ENCODE measurements around the gene TMC7.

The TMC7 gene

GRCh38 chr16:19092653-19093410, 109.1 kb downstream of the TMC7 start:
- no peak for DNase-seq

- no peak for DNase-seq
Measured at GRCh38 chr16:19093631-19094541, 110.2 kb downstream of the TMC7 start.

- DNase-seq, result peak; percentile 82
Measured at GRCh38 chr16:19094542-19095365, 111.0 kb downstream of the TMC7 start.

GRCh38 chr16:19095654-19096053, 111.9 kb downstream of the TMC7 start:
- peak; percentile 9 for DNase-seq

GRCh38 chr16:19098173-19098572, 114.4 kb downstream of the TMC7 start:
- DNase-seq, result no peak

- DNase-seq, result no peak
Measured at GRCh38 chr16:19102187-19102872, 118.6 kb downstream of the TMC7 start.

- DNase-seq, result no peak
Measured at GRCh38 chr16:19104607-19105006, 120.9 kb downstream of the TMC7 start.

- no peak for DNase-seq
Measured at GRCh38 chr16:19105131-19105530, 121.4 kb downstream of the TMC7 start.

- DNase-seq, result peak; percentile 15
Measured at GRCh38 chr16:19105891-19106624, 122.3 kb downstream of the TMC7 start.

GRCh38 chr16:19106625-19107020, 122.9 kb downstream of the TMC7 start:
- DNase-seq, result no peak

- DNase-seq, result peak; percentile 12
Measured at GRCh38 chr16:19108409-19109287, 124.9 kb downstream of the TMC7 start.

- no peak for DNase-seq
Measured at GRCh38 chr16:19109288-19109664, 125.5 kb downstream of the TMC7 start.

- no peak for DNase-seq
Measured at GRCh38 chr16:19110537-19111360, 127.0 kb downstream of the TMC7 start.

- peak; percentile 8 for DNase-seq
Measured at GRCh38 chr16:19112099-19112407, 128.3 kb downstream of the TMC7 start.
